ENCODE results near the gene SIPA1. TPM values are rescaled to one million over a fixed set of nuclear protein-coding genes. Genes with fewer than 3 reads are reported as not detected.
A peak's percentile ranks its signal among the peaks of the same experiment; 100 is the strongest.

Gene SIPA1
- total and polyA plus RNA-seq, 9 of the 15 experiments (the other 6 are each of a cell fraction or from before 2014, with no cell fraction given): 0.25 to 85.8 (median 16.8) TPM

DNA sequence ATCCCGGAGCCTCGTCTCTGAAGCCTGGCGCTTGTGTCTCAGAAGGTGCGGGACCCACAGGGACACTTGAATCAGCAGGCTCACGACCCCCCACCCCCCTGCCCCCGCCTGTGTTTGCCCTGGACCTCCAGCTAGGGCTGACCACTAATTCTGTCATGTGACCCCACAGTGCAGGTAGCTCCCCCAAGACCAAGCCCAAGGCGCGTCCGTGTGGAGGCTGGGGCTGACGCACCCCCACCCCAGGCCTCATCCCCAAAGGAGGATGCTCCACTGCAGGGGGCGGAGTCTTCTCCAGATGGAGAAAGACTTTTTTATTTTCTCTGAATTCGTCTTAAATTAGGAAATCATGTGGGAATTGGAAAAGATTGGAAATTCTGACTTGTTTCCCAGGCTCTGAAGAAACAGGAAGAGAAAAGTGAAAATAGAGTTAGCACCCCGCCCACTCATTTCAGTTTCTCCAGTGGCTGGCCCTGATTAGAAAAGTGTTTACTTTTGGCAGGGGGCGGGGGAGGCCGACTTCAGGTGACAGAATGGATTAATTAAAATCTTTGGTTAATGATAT is 25.8 kb downstream of the SIPA1 start (continued):
- no peak for TF ChIP-seq ZNF830 (CRISPR knock-in tag; IDR thresholded peaks at IDR 0.05)
- TF ChIP-seq THAP7 (CRISPR knock-in tag; IDR thresholded peaks at IDR 0.05): no peak
- TF ChIP-seq GATAD2B (IDR thresholded peaks at IDR 0.05; ENCODE audit: borderline replicate concordance): peak; percentile 41; the same call in 1 of the 2 replicates
- TF ChIP-seq CBFA2T3 (IDR thresholded peaks at IDR 0.05): peak; percentile 19; the same call in 1 of the 2 replicates
- TF ChIP-seq HSF4 (CRISPR knock-in tag; IDR thresholded peaks at IDR 0.05; ENCODE audit: borderline replicate concordance): no peak
- TF ChIP-seq, protein P1, sequence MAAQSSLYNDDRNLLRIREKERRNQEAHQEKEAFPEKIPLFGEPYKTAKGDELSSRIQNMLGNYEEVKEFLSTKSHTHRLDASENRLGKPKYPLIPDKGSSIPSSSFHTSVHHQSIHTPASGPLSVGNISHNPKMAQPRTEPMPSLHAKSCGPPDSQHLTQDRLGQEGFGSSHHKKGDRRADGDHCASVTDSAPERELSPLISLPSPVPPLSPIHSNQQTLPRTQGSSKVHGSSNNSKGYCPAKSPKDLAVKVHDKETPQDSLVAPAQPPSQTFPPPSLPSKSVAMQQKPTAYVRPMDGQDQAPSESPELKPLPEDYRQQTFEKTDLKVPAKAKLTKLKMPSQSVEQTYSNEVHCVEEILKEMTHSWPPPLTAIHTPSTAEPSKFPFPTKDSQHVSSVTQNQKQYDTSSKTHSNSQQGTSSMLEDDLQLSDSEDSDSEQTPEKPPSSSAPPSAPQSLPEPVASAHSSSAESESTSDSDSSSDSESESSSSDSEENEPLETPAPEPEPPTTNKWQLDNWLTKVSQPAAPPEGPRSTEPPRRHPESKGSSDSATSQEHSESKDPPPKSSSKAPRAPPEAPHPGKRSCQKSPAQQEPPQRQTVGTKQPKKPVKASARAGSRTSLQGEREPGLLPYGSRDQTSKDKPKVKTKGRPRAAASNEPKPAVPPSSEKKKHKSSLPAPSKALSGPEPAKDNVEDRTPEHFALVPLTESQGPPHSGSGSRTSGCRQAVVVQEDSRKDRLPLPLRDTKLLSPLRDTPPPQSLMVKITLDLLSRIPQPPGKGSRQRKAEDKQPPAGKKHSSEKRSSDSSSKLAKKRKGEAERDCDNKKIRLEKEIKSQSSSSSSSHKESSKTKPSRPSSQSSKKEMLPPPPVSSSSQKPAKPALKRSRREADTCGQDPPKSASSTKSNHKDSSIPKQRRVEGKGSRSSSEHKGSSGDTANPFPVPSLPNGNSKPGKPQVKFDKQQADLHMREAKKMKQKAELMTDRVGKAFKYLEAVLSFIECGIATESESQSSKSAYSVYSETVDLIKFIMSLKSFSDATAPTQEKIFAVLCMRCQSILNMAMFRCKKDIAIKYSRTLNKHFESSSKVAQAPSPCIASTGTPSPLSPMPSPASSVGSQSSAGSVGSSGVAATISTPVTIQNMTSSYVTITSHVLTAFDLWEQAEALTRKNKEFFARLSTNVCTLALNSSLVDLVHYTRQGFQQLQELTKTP (IDR thresholded peaks at IDR 0.05; ENCODE audit: low read depth in 1 of 2, partially characterized antibody in 2 of 2): no peak
- TF ChIP-seq BRCA1 (IDR thresholded peaks at IDR 0.05): no peak
- no peak for TF ChIP-seq BRCA1 (CRISPR knock-in tag; IDR thresholded peaks at IDR 0.05)
- no peak for TF ChIP-seq LARP7 (IDR thresholded peaks at IDR 0.05)
- no peak for TF ChIP-seq SNIP1 (IDR thresholded peaks at IDR 0.05; ENCODE audit: low read depth)
- TF ChIP-seq, protein P2, sequence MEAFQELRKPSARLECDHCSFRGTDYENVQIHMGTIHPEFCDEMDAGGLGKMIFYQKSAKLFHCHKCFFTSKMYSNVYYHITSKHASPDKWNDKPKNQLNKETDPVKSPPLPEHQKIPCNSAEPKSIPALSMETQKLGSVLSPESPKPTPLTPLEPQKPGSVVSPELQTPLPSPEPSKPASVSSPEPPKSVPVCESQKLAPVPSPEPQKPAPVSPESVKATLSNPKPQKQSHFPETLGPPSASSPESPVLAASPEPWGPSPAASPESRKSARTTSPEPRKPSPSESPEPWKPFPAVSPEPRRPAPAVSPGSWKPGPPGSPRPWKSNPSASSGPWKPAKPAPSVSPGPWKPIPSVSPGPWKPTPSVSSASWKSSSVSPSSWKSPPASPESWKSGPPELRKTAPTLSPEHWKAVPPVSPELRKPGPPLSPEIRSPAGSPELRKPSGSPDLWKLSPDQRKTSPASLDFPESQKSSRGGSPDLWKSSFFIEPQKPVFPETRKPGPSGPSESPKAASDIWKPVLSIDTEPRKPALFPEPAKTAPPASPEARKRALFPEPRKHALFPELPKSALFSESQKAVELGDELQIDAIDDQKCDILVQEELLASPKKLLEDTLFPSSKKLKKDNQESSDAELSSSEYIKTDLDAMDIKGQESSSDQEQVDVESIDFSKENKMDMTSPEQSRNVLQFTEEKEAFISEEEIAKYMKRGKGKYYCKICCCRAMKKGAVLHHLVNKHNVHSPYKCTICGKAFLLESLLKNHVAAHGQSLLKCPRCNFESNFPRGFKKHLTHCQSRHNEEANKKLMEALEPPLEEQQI (IDR thresholded peaks at IDR 0.05): no peak
- TF ChIP-seq, protein P3, sequence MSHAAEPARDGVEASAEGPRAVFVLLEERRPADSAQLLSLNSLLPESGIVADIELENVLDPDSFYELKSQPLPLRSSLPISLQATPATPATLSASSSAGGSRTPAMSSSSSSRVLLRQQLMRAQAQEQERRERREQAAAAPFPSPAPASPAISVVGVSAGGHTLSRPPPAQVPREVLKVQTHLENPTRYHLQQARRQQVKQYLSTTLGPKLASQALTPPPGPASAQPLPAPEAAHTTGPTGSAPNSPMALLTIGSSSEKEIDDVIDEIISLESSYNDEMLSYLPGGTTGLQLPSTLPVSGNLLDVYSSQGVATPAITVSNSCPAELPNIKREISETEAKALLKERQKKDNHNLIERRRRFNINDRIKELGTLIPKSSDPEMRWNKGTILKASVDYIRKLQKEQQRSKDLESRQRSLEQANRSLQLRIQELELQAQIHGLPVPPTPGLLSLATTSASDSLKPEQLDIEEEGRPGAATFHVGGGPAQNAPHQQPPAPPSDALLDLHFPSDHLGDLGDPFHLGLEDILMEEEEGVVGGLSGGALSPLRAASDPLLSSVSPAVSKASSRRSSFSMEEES (CRISPR knock-in tag; IDR thresholded peaks at IDR 0.05): peak; percentile 67
- TF ChIP-seq FOXA3 (CRISPR knock-in tag; conservative IDR thresholded peaks at IDR 0.05 in 1 of 2, IDR thresholded peaks at IDR 0.05 in 1 of 2): peak in 1 of 2 experiments; percentile 59; a peak in 1 of 4 replicates
- TF ChIP-seq, protein P4, sequence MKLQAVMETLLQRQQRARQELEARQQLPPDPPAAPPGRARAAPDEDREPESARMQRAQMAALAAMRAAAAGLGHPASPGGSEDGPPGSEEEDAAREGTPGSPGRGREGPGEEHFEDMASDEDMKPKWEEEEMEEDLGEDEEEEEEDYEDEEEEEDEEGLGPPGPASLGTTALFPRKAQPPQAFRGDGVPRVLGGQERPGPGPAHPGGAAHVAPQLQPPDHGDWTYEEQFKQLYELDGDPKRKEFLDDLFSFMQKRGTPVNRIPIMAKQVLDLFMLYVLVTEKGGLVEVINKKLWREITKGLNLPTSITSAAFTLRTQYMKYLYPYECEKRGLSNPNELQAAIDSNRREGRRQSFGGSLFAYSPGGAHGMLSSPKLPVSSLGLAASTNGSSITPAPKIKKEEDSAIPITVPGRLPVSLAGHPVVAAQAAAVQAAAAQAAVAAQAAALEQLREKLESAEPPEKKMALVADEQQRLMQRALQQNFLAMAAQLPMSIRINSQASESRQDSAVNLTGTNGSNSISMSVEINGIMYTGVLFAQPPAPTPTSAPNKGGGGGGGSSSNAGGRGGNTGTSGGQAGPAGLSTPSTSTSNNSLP (IDR thresholded peaks at IDR 0.05; ENCODE audit: borderline replicate concordance, low read depth, low read length): peak; percentile 61; the same call in 1 of the 2 replicates
- TF ChIP-seq FOXA1 (IDR thresholded peaks at IDR 0.05; ENCODE audit: borderline replicate concordance): 0 out of 2 replicates have a peak, but pooled peaks have one; percentile 19
